ENCODE results near the gene LNPK.

DNA sequence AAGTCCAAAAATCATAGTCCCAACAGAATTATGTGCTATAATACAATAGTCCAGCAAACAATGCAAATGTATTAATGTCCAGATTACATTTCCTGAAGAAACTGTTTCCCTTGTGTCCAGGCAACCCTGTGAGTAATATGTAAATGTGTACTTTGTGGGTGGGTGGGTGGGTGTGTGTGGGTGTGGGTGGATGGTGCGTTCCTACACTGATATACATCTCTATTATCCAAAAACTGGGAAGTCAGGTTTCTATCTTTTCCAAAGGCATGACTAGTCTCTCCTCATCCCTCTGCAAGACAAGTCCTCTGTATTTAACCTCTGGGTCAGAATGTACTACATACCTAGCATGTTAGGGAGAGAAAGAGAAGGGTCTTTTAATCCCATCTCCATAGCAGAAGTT lies 71.6 kb downstream of the LNPK start:
- TF ChIP-seq CREB1 (CRISPR knock-in tag; IDR thresholded peaks at IDR 0.05; ENCODE audit: low read depth) (no peak), EZH2 (IDR thresholded peaks at IDR 0.05; ENCODE audit: low read depth, unreplicated experiment) (no peak), EZH2phosphoT487 (IDR thresholded peaks at IDR 0.05; ENCODE audit: unreplicated experiment) (no peak), POLR2AphosphoS5 (IDR thresholded peaks at IDR 0.05; ENCODE audit: low read depth) (no peak), ZNF114 (CRISPR knock-in tag; IDR thresholded peaks at IDR 0.05) (no peak), JUNB (IDR thresholded peaks at IDR 0.05; ENCODE audit: unreplicated experiment) (no peak)
- TF ChIP-seq, protein P1, sequence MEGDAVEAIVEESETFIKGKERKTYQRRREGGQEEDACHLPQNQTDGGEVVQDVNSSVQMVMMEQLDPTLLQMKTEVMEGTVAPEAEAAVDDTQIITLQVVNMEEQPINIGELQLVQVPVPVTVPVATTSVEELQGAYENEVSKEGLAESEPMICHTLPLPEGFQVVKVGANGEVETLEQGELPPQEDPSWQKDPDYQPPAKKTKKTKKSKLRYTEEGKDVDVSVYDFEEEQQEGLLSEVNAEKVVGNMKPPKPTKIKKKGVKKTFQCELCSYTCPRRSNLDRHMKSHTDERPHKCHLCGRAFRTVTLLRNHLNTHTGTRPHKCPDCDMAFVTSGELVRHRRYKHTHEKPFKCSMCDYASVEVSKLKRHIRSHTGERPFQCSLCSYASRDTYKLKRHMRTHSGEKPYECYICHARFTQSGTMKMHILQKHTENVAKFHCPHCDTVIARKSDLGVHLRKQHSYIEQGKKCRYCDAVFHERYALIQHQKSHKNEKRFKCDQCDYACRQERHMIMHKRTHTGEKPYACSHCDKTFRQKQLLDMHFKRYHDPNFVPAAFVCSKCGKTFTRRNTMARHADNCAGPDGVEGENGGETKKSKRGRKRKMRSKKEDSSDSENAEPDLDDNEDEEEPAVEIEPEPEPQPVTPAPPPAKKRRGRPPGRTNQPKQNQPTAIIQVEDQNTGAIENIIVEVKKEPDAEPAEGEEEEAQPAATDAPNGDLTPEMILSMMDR (conservative IDR thresholded peaks at IDR 0.05; ENCODE audit: low read depth in 2 of 2): no peak
- TF ChIP-seq, protein P2, sequence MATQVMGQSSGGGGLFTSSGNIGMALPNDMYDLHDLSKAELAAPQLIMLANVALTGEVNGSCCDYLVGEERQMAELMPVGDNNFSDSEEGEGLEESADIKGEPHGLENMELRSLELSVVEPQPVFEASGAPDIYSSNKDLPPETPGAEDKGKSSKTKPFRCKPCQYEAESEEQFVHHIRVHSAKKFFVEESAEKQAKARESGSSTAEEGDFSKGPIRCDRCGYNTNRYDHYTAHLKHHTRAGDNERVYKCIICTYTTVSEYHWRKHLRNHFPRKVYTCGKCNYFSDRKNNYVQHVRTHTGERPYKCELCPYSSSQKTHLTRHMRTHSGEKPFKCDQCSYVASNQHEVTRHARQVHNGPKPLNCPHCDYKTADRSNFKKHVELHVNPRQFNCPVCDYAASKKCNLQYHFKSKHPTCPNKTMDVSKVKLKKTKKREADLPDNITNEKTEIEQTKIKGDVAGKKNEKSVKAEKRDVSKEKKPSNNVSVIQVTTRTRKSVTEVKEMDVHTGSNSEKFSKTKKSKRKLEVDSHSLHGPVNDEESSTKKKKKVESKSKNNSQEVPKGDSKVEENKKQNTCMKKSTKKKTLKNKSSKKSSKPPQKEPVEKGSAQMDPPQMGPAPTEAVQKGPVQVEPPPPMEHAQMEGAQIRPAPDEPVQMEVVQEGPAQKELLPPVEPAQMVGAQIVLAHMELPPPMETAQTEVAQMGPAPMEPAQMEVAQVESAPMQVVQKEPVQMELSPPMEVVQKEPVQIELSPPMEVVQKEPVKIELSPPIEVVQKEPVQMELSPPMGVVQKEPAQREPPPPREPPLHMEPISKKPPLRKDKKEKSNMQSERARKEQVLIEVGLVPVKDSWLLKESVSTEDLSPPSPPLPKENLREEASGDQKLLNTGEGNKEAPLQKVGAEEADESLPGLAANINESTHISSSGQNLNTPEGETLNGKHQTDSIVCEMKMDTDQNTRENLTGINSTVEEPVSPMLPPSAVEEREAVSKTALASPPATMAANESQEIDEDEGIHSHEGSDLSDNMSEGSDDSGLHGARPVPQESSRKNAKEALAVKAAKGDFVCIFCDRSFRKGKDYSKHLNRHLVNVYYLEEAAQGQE (IDR thresholded peaks at IDR 0.05; ENCODE audit: unreplicated experiment): no peak
- TF ChIP-seq, protein P3, sequence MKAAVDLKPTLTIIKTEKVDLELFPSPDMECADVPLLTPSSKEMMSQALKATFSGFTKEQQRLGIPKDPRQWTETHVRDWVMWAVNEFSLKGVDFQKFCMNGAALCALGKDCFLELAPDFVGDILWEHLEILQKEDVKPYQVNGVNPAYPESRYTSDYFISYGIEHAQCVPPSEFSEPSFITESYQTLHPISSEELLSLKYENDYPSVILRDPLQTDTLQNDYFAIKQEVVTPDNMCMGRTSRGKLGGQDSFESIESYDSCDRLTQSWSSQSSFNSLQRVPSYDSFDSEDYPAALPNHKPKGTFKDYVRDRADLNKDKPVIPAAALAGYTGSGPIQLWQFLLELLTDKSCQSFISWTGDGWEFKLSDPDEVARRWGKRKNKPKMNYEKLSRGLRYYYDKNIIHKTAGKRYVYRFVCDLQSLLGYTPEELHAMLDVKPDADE (IDR thresholded peaks at IDR 0.05): no peak
